LNCaP clone FGC (cell line): ENCODE results near the gene DHX57.

Experiments
- DNase-seq: peaks from one replicate; pipeline ENCODE4 v3.0.0-alpha.2; 2011; ENCODE audit warnings: low read depth
- H3K4me3 ChIP-seq: 2 replicates; pipeline ENCODE4 v1.5.1; 2011; ENCODE audit warnings: mild to moderate bottlenecking, low read depth, low read length, control low read depth
- TF ChIP-seq, protein P1 (sequence below): IDR thresholded peaks from 2 replicates; pipeline ENCODE4 v1.5.1; 2012; ENCODE audit warnings: mild to moderate bottlenecking; ENCODE audit not compliant: control insufficient read depth, insufficient read depth; ENCODE audit errors: extremely low read depth

The DHX57 gene

DNA sequence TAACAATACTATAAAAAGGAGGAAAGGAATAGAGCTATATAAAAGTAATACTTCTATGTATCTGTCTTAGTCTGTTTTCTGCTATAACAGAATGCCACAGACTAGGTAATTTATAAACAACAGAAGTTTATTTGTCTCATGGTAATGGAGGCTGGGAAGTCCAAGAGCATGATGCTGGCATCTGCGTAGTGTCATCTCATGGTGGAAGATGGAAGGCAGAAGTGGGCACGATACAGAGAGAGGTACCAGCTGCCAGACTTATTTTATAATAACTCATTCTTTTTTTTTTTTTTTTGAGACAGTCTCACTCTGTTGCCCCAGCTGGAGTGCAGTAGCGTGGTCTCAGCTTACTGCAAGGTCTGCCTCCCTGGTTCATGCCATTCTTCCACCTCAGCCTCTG lies 4.3 kb downstream of the DHX57 start:
- no peak overlapping the region for H3K4me3 ChIP-seq
- TF ChIP-seq, protein P1, sequence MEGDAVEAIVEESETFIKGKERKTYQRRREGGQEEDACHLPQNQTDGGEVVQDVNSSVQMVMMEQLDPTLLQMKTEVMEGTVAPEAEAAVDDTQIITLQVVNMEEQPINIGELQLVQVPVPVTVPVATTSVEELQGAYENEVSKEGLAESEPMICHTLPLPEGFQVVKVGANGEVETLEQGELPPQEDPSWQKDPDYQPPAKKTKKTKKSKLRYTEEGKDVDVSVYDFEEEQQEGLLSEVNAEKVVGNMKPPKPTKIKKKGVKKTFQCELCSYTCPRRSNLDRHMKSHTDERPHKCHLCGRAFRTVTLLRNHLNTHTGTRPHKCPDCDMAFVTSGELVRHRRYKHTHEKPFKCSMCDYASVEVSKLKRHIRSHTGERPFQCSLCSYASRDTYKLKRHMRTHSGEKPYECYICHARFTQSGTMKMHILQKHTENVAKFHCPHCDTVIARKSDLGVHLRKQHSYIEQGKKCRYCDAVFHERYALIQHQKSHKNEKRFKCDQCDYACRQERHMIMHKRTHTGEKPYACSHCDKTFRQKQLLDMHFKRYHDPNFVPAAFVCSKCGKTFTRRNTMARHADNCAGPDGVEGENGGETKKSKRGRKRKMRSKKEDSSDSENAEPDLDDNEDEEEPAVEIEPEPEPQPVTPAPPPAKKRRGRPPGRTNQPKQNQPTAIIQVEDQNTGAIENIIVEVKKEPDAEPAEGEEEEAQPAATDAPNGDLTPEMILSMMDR, result no peak
- no peak for DNase-seq

DNA sequence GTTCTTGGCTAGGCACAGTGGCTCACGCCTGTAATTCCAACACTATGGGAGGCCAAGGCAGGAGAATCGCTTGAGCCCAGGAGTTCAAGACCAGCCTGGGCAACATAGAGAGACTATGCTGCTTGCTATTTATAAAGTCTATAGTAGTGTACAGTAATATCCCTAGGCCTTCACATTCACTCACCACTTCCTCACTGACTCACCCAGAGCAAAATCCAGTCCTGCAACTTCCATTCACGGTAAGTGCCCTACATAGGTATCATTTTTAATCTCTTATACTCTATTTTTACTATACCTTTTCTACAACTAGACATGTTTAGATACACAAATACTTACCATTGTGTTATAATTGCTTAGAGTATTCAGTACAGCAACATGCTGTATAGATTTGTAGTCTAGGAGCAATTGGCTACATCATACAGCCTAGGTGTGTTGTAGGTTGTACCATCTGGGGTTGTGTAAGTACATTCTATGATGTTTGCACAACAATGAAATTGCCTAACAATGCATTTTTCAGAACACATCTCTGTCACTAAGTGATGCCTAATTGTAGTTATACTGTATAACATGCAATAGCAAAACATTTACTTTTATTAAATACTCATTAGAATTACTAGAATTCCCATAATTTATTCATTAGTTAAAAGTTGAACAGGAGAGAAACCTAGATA lies 8.8 kb downstream of the DHX57 start:
- TF ChIP-seq, protein P1, result no peak
- no peak overlapping the region for H3K4me3 ChIP-seq
- no peak for DNase-seq

DNA sequence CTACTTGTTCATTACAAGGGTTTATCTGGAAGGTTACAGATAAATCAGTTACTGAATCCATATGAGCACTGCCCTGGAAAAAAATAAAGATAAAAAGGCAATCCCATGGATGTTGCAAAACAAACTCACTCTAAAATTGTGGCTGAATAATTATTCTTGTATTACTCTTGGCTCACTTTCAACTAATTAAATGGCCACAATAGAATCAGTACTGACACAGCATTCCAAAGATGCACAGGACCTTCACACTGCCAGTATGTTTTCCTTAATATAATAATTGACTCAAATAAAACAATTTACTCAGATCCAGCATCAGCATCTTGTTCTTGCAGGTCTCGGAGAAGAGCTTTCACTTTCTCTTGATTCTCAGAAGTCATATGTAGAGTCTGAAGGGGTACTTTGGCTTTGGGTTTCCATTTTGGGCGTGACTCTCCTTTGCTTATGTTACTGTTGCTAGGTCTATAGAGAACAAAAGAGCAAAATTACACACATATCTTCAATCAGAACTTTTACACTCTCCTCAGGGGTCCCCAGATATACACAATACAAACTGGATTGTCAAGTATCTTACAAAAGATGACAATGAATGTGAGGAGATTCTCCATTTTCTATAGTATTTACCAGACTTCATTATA lies 12.6 kb downstream of the DHX57 start:
- TF ChIP-seq, protein P1, result no peak
- H3K4me3 ChIP-seq, result no peak overlapping the region

DNA sequence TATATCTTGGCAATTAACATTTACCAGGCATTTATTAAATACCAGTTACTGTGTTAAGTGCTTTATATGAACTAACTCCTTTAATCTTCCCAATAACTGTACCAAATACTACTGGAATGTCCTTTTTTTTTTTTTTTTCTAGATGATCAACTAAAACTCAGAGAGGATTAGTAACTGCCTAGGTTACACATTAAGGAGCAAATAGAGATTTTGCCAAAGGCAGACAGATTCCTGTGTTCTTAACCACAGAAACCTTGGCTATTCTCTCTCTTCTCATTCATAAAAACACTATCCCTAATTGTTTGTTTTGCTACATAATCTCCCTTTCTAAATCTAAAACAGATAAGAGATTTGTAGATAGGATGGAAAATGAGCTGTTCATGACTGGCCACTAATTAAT lies 13.3 kb downstream of the DHX57 start:
- DNase-seq, result no peak
- no peak overlapping the region for H3K4me3 ChIP-seq
- TF ChIP-seq, protein P1, result no peak

More for the DNA sequence above, 12.6 kb downstream of the DHX57 start:
- DNase-seq, result no peak

DNA sequence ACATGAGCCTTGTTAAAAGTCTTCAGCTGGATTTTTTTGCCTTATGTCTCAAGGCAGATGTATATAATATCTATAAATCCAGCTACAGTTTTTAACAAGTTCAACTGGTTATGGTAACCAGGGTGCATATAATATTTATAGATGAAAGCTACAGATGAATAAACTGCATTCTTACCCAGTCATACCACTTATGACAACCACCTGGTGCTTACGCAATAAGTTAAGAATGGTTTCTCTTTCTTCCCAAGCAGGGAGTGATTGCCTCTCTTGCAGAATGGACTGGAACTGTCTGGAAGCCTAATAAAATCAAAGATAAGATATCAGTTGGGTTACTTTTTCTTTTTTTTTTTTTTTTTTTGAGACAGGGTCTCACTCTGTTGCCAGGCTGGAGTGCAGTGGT lies 19.6 kb downstream of the DHX57 start:
- H3K4me3 ChIP-seq, result no peak overlapping the region
- TF ChIP-seq, protein P1, result no peak
- no peak for DNase-seq

DNA sequence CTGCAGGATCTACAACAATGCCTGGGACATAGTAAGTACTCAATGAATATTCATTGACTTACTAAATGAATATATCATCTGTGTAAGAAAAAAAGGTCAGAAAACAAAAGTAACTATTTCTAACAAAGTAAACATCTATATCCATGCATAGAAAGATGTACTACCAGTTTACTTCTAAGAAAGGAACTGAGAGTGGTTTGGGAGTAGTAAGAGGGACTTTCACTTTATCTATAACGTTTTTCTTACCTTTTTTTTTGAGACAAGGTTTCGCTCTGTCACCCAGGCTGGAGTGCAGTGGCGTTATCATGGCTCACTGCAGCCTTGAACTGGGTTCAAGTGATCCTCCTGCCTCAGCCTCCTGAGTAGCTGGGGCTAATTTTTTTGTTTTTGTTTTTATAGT lies 25.7 kb downstream of the DHX57 start:
- DNase-seq, result no peak
- TF ChIP-seq, protein P1, result no peak

DNA sequence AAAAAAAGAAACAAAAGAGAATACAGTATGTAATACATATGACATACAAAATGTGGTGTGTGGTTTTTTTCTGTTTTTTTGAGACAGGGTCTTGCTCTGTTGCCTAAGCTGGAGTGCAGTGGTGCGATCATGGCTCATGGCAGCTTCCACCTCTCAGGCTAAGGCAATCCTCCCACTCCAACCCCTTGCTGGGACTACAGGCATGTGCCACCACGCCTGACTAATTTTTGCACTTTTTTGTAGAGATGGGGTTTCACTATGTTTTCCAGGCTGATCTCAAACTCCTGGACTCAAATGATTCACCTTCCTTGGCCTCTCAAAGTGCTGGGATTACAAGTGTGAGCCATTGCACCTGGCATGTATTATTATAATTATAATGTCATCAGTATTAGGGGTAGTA lies 38.9 kb downstream of the DHX57 start:
- DNase-seq, result no peak

More for the DNA sequence above, 25.7 kb downstream of the DHX57 start:
- no peak overlapping the region for H3K4me3 ChIP-seq

More for the DNA sequence above, 38.9 kb downstream of the DHX57 start:
- no peak overlapping the region for H3K4me3 ChIP-seq
- TF ChIP-seq, protein P1, result no peak
